Hepatocyte (in vitro differentiated cells): ENCODE data around the gene PRKACG. TPM values are rescaled to one million over a fixed set of nuclear protein-coding genes. Genes with fewer than 3 reads are reported as not detected.

Source experiments
- DNase-seq: peaks from one replicate; pipeline ENCODE4 v3.0.0-alpha.2; 2016; ENCODE audit warnings: low spot score
- H2AFZ ChIP-seq: fragments of 200-600 bp; sonication (generic); 2 replicates; pipeline ENCODE4 v1.6.0; 2016; ENCODE audit warnings: antibody characterized with exemption, mild to moderate bottlenecking
- H3K27ac ChIP-seq: fragments of 200-600 bp; sonication (generic); 2 replicates; pipeline ENCODE4 v1.5.1; 2016; ENCODE audit warnings: mild to moderate bottlenecking
- H3K27me3 ChIP-seq: fragments of 200-600 bp; sonication (generic); 2 replicates; pipeline ENCODE4 v1.6.1; 2016
- H3K36me3 ChIP-seq: fragments of 200-600 bp; sonication (generic); replicated peaks from 2 replicates; pipeline ENCODE4 v1.5.1; 2016; ENCODE audit warnings: low read depth; ENCODE audit not compliant: insufficient read depth
- H3K4me1 ChIP-seq: fragments of 200-600 bp; sonication (generic); 2 replicates; pipeline ENCODE4 v1.5.1; 2016; ENCODE audit warnings: mild to moderate bottlenecking, moderate library complexity; ENCODE audit not compliant: insufficient read depth
- H3K4me2 ChIP-seq: fragments of 200-600 bp; sonication (generic); 2 replicates; pipeline ENCODE4 v1.6.0; 2016
- H3K4me3 ChIP-seq: fragments of 200-600 bp; sonication (generic); 2 replicates; pipeline ENCODE4 v1.5.1; 2016; ENCODE audit warnings: mild to moderate bottlenecking
- H3K79me2 ChIP-seq: fragments of 200-600 bp; sonication (generic); 2 replicates; pipeline ENCODE4 v1.6.0; 2017; ENCODE audit warnings: mild to moderate bottlenecking
- H3K9me2 ChIP-seq: fragments of 200-600 bp; sonication (generic); replicated peaks from 2 replicates; pipeline ENCODE4 v1.6.0; 2017; ENCODE audit warnings: mild to moderate bottlenecking; ENCODE audit not compliant: insufficient read depth
- H3K9me3 ChIP-seq: fragments of 200-600 bp; sonication (generic); 2 replicates; pipeline ENCODE4 v1.5.1; 2016; ENCODE audit warnings: low read depth, mild to moderate bottlenecking
- H4K20me1 ChIP-seq: fragments of 200-600 bp; sonication (generic); 2 replicates; pipeline ENCODE4 v1.6.0; 2016; ENCODE audit warnings: mild to moderate bottlenecking; ENCODE audit not compliant: insufficient read depth, poor library complexity, severe bottlenecking
- CTCF ChIP-seq: fragments of 200-600 bp; sonication (generic); IDR thresholded peaks from 2 replicates; pipeline ENCODE4 v1.5.1; 2016; ENCODE audit warnings: antibody characterized with exemption, mild to moderate bottlenecking; ENCODE audit not compliant: poor library complexity
- EZH2 ChIP-seq: fragments of 200-600 bp; sonication (generic); IDR thresholded peaks from 2 replicates; pipeline ENCODE4 v1.6.1; 2016; ENCODE audit warnings: antibody characterized with exemption, mild to moderate bottlenecking, borderline replicate concordance
- EZH2phosphoT487 ChIP-seq: fragments of 200-600 bp; sonication (generic); IDR thresholded peaks from one replicate; pipeline ENCODE4 v1.6.1; 2018; ENCODE audit warnings: antibody characterized with exemption, mild to moderate bottlenecking, low read depth, moderate library complexity; ENCODE audit not compliant: unreplicated experiment, severe bottlenecking
- WGBS: methylation state at CpG from one replicate; pipeline ENCODE4 v1.1.6; 2016; ENCODE audit warnings: low lambda C conversion rate; ENCODE audit errors: missing lambda C conversion rate; 5-methylcytosine and 5-hydroxymethylcytosine counted together
- polyA plus RNA-seq: library from polyadenylated mRNA; unstranded; fragments of >200 nt; fragmentation: Nextera tagmentation; extraction: Ambion mirVana; gene quantifications from 2 replicates; pipeline ENCODE4 v1.2.1, GENCODE V29; 2016
- total RNA-seq: library from RNA; depleted of rRNA; stranded (reverse); fragments of >200 nt; gene quantifications from 2 replicates; pipeline ENCODE4 v1.2.3, GENCODE V29; 2014

PRKACG gene
- not detected in 2 replicates for total RNA-seq
- not detected in 2 replicates for polyA plus RNA-seq

DNA sequence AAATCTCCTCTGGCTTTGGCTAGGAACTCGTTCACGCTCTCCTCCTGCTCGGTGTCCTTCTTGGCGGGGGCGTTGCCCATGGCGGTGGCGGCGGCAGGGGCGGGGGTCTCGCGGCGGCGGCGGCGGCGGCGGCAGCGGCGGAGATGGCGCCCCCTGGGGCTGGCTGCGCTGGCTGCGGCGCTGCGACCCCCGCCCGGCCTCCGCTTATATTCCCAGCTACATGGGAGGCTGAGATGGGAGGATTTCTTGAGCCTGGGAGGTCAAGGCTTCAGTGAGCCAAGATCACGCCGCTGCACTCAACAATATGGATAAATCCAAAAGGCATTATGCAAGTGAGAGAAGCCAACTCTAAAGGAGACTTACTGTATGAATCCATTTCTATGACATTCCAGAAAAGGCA lies at the start of gene PRKACG:
TSS of gene PRKACG (minus strand) at position 101 of the 400 bp plus-strand sequence. CDS start at position 80, 21 bp downstream.
- TF ChIP-seq CTCF, result no peak
- TF ChIP-seq EZH2phosphoT487, result no peak
- no peak for TF ChIP-seq EZH2
- H3K4me1 ChIP-seq, result no peaks in the 10 kb centered on the region
- H3K79me2 ChIP-seq, result no peaks in the 10 kb centered on the region
- H4K20me1 ChIP-seq, result no peaks in the 10 kb centered on the region
- no peak within 1 kb of the TSS for H3K27ac ChIP-seq
- no peaks in the 10 kb centered on the region for H3K9me3 ChIP-seq
- no peak within 1 kb of the TSS for H2AFZ ChIP-seq
- no peaks in the 10 kb centered on the region for H3K36me3 ChIP-seq
- no peaks in the 10 kb centered on the region for H3K9me2 ChIP-seq
- H3K4me2 ChIP-seq, result no peak within 1 kb of the TSS
- WGBS, result 98% methylated on average over 27 of the region's 29 CpGs
- no peak within 1 kb of the TSS for H3K4me3 ChIP-seq
- peaks cover 6% of the 10 kb centered on the region for H3K27me3 ChIP-seq
- DNase-seq, result no peak

DNA sequence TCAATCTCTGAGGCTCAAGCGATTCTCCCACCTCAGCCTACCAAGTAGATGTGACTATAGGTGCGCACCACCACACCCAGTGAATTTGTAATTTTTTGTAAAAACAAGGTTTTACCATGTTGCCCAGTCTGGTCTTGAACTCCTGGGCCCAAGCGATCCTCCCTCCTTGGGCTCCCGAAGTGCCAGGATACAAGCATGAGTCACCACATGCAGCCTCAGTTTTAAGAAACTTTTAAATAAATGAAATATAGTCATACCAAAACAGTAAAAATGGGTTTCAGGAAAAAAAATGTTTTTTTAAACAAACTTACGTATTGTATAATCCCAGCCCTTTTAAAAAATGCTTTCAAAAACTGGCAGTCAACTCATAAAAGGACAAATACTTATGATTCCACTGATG lies 48.3 kb upstream of the PRKACG start:
- H3K79me2 ChIP-seq, result no peaks in the 10 kb centered on the region
- no peak for TF ChIP-seq EZH2
- no peak for TF ChIP-seq EZH2phosphoT487
- WGBS, result over 99% methylated on average over 5 of the region's 5 CpGs
- no peaks in the 10 kb centered on the region for H3K36me3 ChIP-seq
- H3K9me2 ChIP-seq, result no peaks in the 10 kb centered on the region
- H3K9me3 ChIP-seq, result no peaks in the 10 kb centered on the region
- no peaks in the 10 kb centered on the region for H3K27me3 ChIP-seq
- H3K4me3 ChIP-seq, result no peak overlapping the region
- no peaks in the 10 kb centered on the region for H4K20me1 ChIP-seq
- no peak for DNase-seq
- H3K4me1 ChIP-seq, result no peaks in the 10 kb centered on the region
- no peak overlapping the region for H3K4me2 ChIP-seq
- no peak overlapping the region for H3K27ac ChIP-seq
- H2AFZ ChIP-seq, result no peak overlapping the region

GRCh38 chr9:69060766-69061165 lies 46.9 kb upstream of the PRKACG start:
- no peak for DNase-seq
- WGBS, result 60% methylated on average over 1 of the region's 1 CpG
- H3K4me2 ChIP-seq, result no peak overlapping the region
- H4K20me1 ChIP-seq, result no peaks in the 10 kb centered on the region
- H3K9me2 ChIP-seq, result no peaks in the 10 kb centered on the region
- H3K27ac ChIP-seq, result no peak overlapping the region
- no peak for TF ChIP-seq EZH2phosphoT487
- no peak for TF ChIP-seq EZH2
- TF ChIP-seq CTCF, result no peak
- H3K79me2 ChIP-seq, result no peaks in the 10 kb centered on the region
- H3K9me3 ChIP-seq, result no peaks in the 10 kb centered on the region
- no peaks in the 10 kb centered on the region for H3K36me3 ChIP-seq
- no peaks in the 10 kb centered on the region for H3K4me1 ChIP-seq
- no peak overlapping the region for H2AFZ ChIP-seq
- H3K27me3 ChIP-seq, result no peaks in the 10 kb centered on the region
- H3K4me3 ChIP-seq, result no peak overlapping the region

- no peak for DNase-seq
- no peaks in the 10 kb centered on the region for H3K79me2 ChIP-seq
- 94% methylated on average over 2 of the region's 2 CpGs for WGBS
- no peaks in the 10 kb centered on the region for H3K9me2 ChIP-seq
- no peaks in the 10 kb centered on the region for H3K4me1 ChIP-seq
- no peak overlapping the region for H3K27ac ChIP-seq
- no peak overlapping the region for H3K4me2 ChIP-seq
- TF ChIP-seq EZH2phosphoT487, result no peak
- TF ChIP-seq CTCF, result no peak
- TF ChIP-seq EZH2, result no peak
- H3K9me3 ChIP-seq, result no peaks in the 10 kb centered on the region
- H3K4me3 ChIP-seq, result no peak overlapping the region
- no peaks in the 10 kb centered on the region for H3K27me3 ChIP-seq
- no peak overlapping the region for H2AFZ ChIP-seq
- H3K36me3 ChIP-seq, result no peaks in the 10 kb centered on the region
- no peaks in the 10 kb centered on the region for H4K20me1 ChIP-seq
Measured at GRCh38 chr9:69058101-69058500, 44.2 kb upstream of the PRKACG start.
